Endothelial cell (in vitro differentiated cells): ENCODE measurements around the gene CABP7. TPM values are rescaled to one million over a fixed set of nuclear protein-coding genes. Genes with fewer than 3 reads are reported as not detected.

Experiments
- DNase-seq: peaks from one replicate; pipeline ENCODE4 v3.0.0; 2021; ENCODE audit warnings: low spot score
- H3K27ac Mint-ChIP-seq: one replicate; pipeline ENCODE4 v1.8.0; 2021; ENCODE audit warnings: mixed read lengths, inconsistent platforms; ENCODE audit not compliant: unreplicated experiment
- H3K27me3 Mint-ChIP-seq: one replicate; pipeline ENCODE4 v1.8.0; 2021; ENCODE audit warnings: mild to moderate bottlenecking, moderate library complexity, mixed read lengths, inconsistent platforms; ENCODE audit not compliant: unreplicated experiment
- H3K36me3 Mint-ChIP-seq: one replicate; pipeline ENCODE4 v1.8.0; 2021; ENCODE audit warnings: mild to moderate bottlenecking, low read depth, mixed read lengths, inconsistent platforms; ENCODE audit not compliant: unreplicated experiment
- H3K4me1 Mint-ChIP-seq: one replicate; pipeline ENCODE4 v1.8.0; 2021; ENCODE audit warnings: mild to moderate bottlenecking, mixed read lengths, inconsistent platforms; ENCODE audit not compliant: unreplicated experiment
- H3K4me3 Mint-ChIP-seq: one replicate; pipeline ENCODE4 v1.8.0; 2021; ENCODE audit warnings: mild to moderate bottlenecking, mixed read lengths, inconsistent platforms; ENCODE audit not compliant: unreplicated experiment
- H3K9me3 Mint-ChIP-seq: one replicate; pipeline ENCODE4 v1.8.0; 2021; ENCODE audit warnings: mixed read lengths, inconsistent platforms; ENCODE audit not compliant: unreplicated experiment
- CTCF ChIP-seq: fragments of 200-600 bp; sonication (generic); IDR thresholded peaks from one replicate; pipeline ENCODE4 v1.5.0; 2021; ENCODE audit warnings: antibody characterized with exemption; ENCODE audit not compliant: unreplicated experiment
- total RNA-seq: library from RNA; stranded (reverse); fragmentation: NEBNext Ultra II Directional; extraction: Animal tissue kit (Norgen Biotek cat#: 25700); gene quantifications from one replicate; pipeline ENCODE4 v1.2.1, GENCODE V29; 2021; ENCODE audit not compliant: unreplicated experiment

CABP7 gene
- total RNA-seq, 1 donor from 2014 or later = not detected

GRCh38 chr22:29710922-29711593 is 8.7 kb upstream of the CABP7 start:
- Mint-ChIP-seq H3K9me3 (no peaks in the 10 kb centered on the region), H3K27me3 (no peaks in the 10 kb centered on the region), H3K4me3 (no peak overlapping the region), H3K4me1 (no peaks in the 10 kb centered on the region), H3K27ac (no peak overlapping the region), H3K36me3 (no peaks in the 10 kb centered on the region)
- DNase-seq = no peak
- no peak for TF ChIP-seq CTCF

GRCh38 chr22:29712119-29712518 is 7.7 kb upstream of the CABP7 start:
- TF ChIP-seq CTCF = no peak
- H3K27me3 Mint-ChIP-seq = no peaks in the 10 kb centered on the region

GRCh38 chr22:29713156-29713727 is 6.6 kb upstream of the CABP7 start:
- Mint-ChIP-seq H3K4me3 (no peak overlapping the region), H3K36me3 (no peaks in the 10 kb centered on the region), H3K27me3 (peaks cover 5% of the 10 kb centered on the region), H3K9me3 (no peaks in the 10 kb centered on the region), H3K27ac (no peak overlapping the region), H3K4me1 (no peaks in the 10 kb centered on the region)
- TF ChIP-seq CTCF = no peak
- no peak for DNase-seq

More at GRCh38 chr22:29712119-29712518, 7.7 kb upstream of the CABP7 start:
- no peaks in the 10 kb centered on the region for H3K36me3 Mint-ChIP-seq
- no peak overlapping the region for H3K27ac Mint-ChIP-seq
- no peaks in the 10 kb centered on the region for H3K9me3 Mint-ChIP-seq
- no peak for DNase-seq
- no peak overlapping the region for H3K4me3 Mint-ChIP-seq
- no peaks in the 10 kb centered on the region for H3K4me1 Mint-ChIP-seq

- Mint-ChIP-seq H3K36me3 (no peaks in the 10 kb centered on the region), H3K27ac (no peak overlapping the region), H3K4me3 (no peak overlapping the region), H3K27me3 (peaks cover 9% of the 10 kb centered on the region), H3K4me1 (no peaks in the 10 kb centered on the region), H3K9me3 (no peaks in the 10 kb centered on the region)
- DNase-seq = no peak
- no peak for TF ChIP-seq CTCF
These were observed 4.6 kb upstream of the CABP7 start for GRCh38 chr22:29715240-29715639.

GRCh38 chr22:29715705-29716104 is 4.1 kb upstream of the CABP7 start:
- Mint-ChIP-seq H3K4me3 (no peak overlapping the region), H3K4me1 (no peaks in the 10 kb centered on the region), H3K27ac (no peak overlapping the region), H3K36me3 (no peaks in the 10 kb centered on the region), H3K9me3 (no peaks in the 10 kb centered on the region), H3K27me3 (peaks cover 9% of the 10 kb centered on the region)
- no peak for DNase-seq
- no peak for TF ChIP-seq CTCF
